H1 (cell line): Measurements from ENCODE around the gene UHRF1. TPM values are rescaled to one million over a fixed set of nuclear protein-coding genes. Genes with fewer than 3 reads are reported as not detected.

Experiments used
- ASH2L ChIP-seq: fragments of 200-600, 300-600 bp; sonication (generic); IDR thresholded peaks from one replicate; pipeline ENCODE4 v1.7.1; 2017; ENCODE audit warnings: low read length
- BRCA1 ChIP-seq: IDR thresholded peaks from 2 replicates; pipeline ENCODE4 v1.6.1; 2012; ENCODE audit warnings: low read depth, low read length, improper control_type of control experiment
- CBX8 ChIP-seq: fragments of 300-800, 300-1000 bp; sonication (generic); IDR thresholded peaks from 2 replicates; pipeline ENCODE4 v1.7.1; 2016; ENCODE audit warnings: low read depth, low read length, borderline replicate concordance
- CHD1 ChIP-seq: IDR thresholded peaks from 2 replicates; pipeline ENCODE4 v1.6.1; 2012; ENCODE audit warnings: low read depth, low read length, improper control_type of control experiment
- CHD7 ChIP-seq: fragments of 300-600 bp; sonication (generic); IDR thresholded peaks from 2 replicates; pipeline ENCODE4 v1.7.1; 2012; ENCODE audit warnings: low read length, moderate library complexity, mild to moderate bottlenecking, inconsistent platforms; ENCODE audit not compliant: insufficient replicate concordance
- KDM5A ChIP-seq: fragments of 200-600 bp; IDR thresholded peaks from 2 replicates; pipeline ENCODE4 v1.7.1; 2012; ENCODE audit warnings: mild to moderate bottlenecking, low read length, inconsistent platforms, mixed read lengths
- MAX ChIP-seq: IDR thresholded peaks from 2 replicates; pipeline ENCODE4 v1.6.1; 2012; ENCODE audit warnings: inconsistent platforms
- RAD21 ChIP-seq, 2 experiments: IDR thresholded peaks in 1 of 2; conservative IDR thresholded peaks in 1 of 2; 2 replicates each; pipeline ENCODE4 v1.6.1; 2011; ENCODE audit warnings: low read depth in 2 of 2, low read length in 2 of 2, improper control_type of control experiment in 1 of 2, inconsistent platforms in 1 of 2, mild to moderate bottlenecking in 1 of 2, moderate library complexity in 1 of 2
- USF2 ChIP-seq: IDR thresholded peaks from 2 replicates; pipeline ENCODE4 v1.6.1; 2011; ENCODE audit warnings: low read length, improper control_type of control experiment
- polyA plus RNA-seq, 7 experiments: library from polyadenylated mRNA; depleted of rRNA in 3 of 7; stranded (reverse) in 5 of 7; unstranded in 2 of 7; fragments of >200 nt in 5 of 7; fragments of 200-250 nt in 2 of 7; gene quantifications; 1 replicate in 5 of 7; 2 replicates in 1 of 7; 4 replicates in 1 of 7; pipeline versions ENCODE4 v1.2.1 to v1.2.3, GENCODE V29; 2011 to 2013; ENCODE audit warnings: missing spikeins in 2 of 7, mixed read lengths in 2 of 7
- total RNA-seq: library from RNA; stranded (reverse); fragmentation: NEBNext Ultra II Directional; extraction: Animal tissue kit (Norgen Biotek cat#: 25700); gene quantifications from 2 replicates; pipeline ENCODE4 v1.2.1, GENCODE V29; 2021

UHRF1 gene
- total and polyA plus RNA-seq, 2 of the 8 experiments (the other 6 are each of a cell fraction or from before 2014, with no cell fraction given): 14.7 to 65.8 TPM

GRCh38 chr19:4916292-4917082 lies 7.2 kb downstream of the UHRF1 start (continued):
- TF ChIP-seq CHD7: no peak
- no peak for TF ChIP-seq ASH2L
- no peak for TF ChIP-seq USF2
- TF ChIP-seq CHD1: no peak
- TF ChIP-seq CBX8: no peak
- TF ChIP-seq RAD21 (IDR thresholded peaks at IDR 0.05 in 1 of 2, conservative IDR thresholded peaks at IDR 0.05 in 1 of 2; ENCODE audit: low read depth in 2 of 2, low read length in 2 of 2): no peak
- no peak for TF ChIP-seq KDM5A
- TF ChIP-seq MAX: no peak
- TF ChIP-seq BRCA1: no peak
- TF ChIP-seq, all 59 proteins: peak for 0
